HEK293 (cell line): ENCODE data around the gene NOL9.

ENCODE experiments used
- CTCF ChIP-seq: fragments of 450-650 bp; formaldehyde crosslinking; IDR thresholded peaks from 2 replicates; pipeline ENCODE4 v1.5.1; 2016; ENCODE audit warnings: missing biosample characterization, missing genetic modification characterization
- REPIN1 ChIP-seq: fragments of 450-650 bp; formaldehyde crosslinking; IDR thresholded peaks from 2 replicates; pipeline ENCODE4 v1.5.1; 2017; ENCODE audit warnings: missing biosample characterization, missing genetic modification characterization, low read depth
- SP3 ChIP-seq: fragments of 450-650 bp; formaldehyde crosslinking; IDR thresholded peaks from 2 replicates; pipeline ENCODE4 v1.5.1; 2016; ENCODE audit warnings: missing biosample characterization, missing genetic modification characterization
- TRIM28 ChIP-seq: IDR thresholded peaks from 2 replicates; pipeline ENCODE4 v1.6.1; 2011; ENCODE audit warnings: low read length, control low read depth, borderline replicate concordance
- YY1 ChIP-seq: fragments of 450-650 bp; formaldehyde crosslinking; IDR thresholded peaks from 2 replicates; pipeline ENCODE4 v1.5.1; 2018; ENCODE audit warnings: missing biosample characterization, missing genetic modification characterization
- ZBTB1 ChIP-seq: fragments of 450-650 bp; formaldehyde crosslinking; IDR thresholded peaks from 2 replicates; pipeline ENCODE4 v1.5.1; 2016; ENCODE audit warnings: missing biosample characterization, missing genetic modification characterization
- ZBTB10 ChIP-seq: fragments of 450-650 bp; formaldehyde crosslinking; IDR thresholded peaks from 2 replicates; pipeline ENCODE4 v1.5.1; 2016; ENCODE audit warnings: missing biosample characterization, missing genetic modification characterization
- ZNF132 ChIP-seq: fragments of 450-650 bp; formaldehyde crosslinking; IDR thresholded peaks from 2 replicates; pipeline ENCODE4 v1.5.1; 2017; ENCODE audit warnings: missing biosample characterization, missing genetic modification characterization, borderline replicate concordance
- ZNF274 ChIP-seq, 2 experiments: fragments of 200-500 bp in 1 of 2; fragments of 450-650 bp in 1 of 2; sonication (Bioruptor generic) in 1 of 2; formaldehyde crosslinking in 1 of 2; IDR thresholded peaks; 2 replicates each; pipeline versions ENCODE4 v1.5.1 to v1.6.1; 2014 to 2016; ENCODE audit warnings: borderline replicate concordance in 1 of 2, inconsistent platforms in 1 of 2, low read length in 1 of 2, missing biosample characterization in 1 of 2, missing genetic modification characterization in 1 of 2
- ZNF335 ChIP-seq: fragments of 450-650 bp; formaldehyde crosslinking; conservative IDR thresholded peaks from 2 replicates; pipeline ENCODE4 v1.5.1; 2016; ENCODE audit warnings: missing biosample characterization, missing genetic modification characterization
- ZNF362 ChIP-seq: fragments of 450-650 bp; formaldehyde crosslinking; IDR thresholded peaks from 2 replicates; pipeline ENCODE4 v1.5.1; 2016; ENCODE audit warnings: missing biosample characterization, missing genetic modification characterization
- ZNF518A ChIP-seq: fragments of 450-650 bp; formaldehyde crosslinking; conservative IDR thresholded peaks from 2 replicates; pipeline ENCODE4 v1.5.1; 2016; ENCODE audit warnings: low read depth, missing biosample characterization, missing genetic modification characterization
- ZNF776 ChIP-seq: fragments of 450-650 bp; formaldehyde crosslinking; IDR thresholded peaks from 2 replicates; pipeline ENCODE4 v1.5.0; 2017; ENCODE audit warnings: missing biosample characterization, missing genetic modification characterization, borderline replicate concordance
- ZNF837 ChIP-seq: fragments of 450-650 bp; formaldehyde crosslinking; IDR thresholded peaks from 2 replicates; pipeline ENCODE4 v1.5.1; 2016; ENCODE audit warnings: missing biosample characterization, missing genetic modification characterization

GRCh38 chr1:6534248-6534822 lies 20.0 kb downstream of the NOL9 start:
- TF ChIP-seq CTCF (tag by site-specific recombination) (no peak), ZNF362 (no peak), ZNF335 (tag by site-specific recombination) (no peak), REPIN1 (no peak), ZNF837 (tag by site-specific recombination) (no peak), ZBTB1 (tag by site-specific recombination) (no peak), ZNF274 (IDR thresholded peaks at IDR 0.05; ENCODE audit: low read length) (no peak), ZNF274 (tag by site-specific recombination; IDR thresholded peaks at IDR 0.05; ENCODE audit: borderline replicate concordance) (no peak), ZBTB10 (tag by site-specific recombination) (no peak), ZNF776 (tag by site-specific recombination) (no peak), ZNF132 (tag by site-specific recombination) (no peak), YY1 (no peak), TRIM28 (no peak), ZNF518A (no peak), SP3 (tag by site-specific recombination) (no peak)
